ENCODE data around the gene WFIKKN2. TPM values are rescaled to one million over a fixed set of nuclear protein-coding genes. Genes with fewer than 3 reads are reported as not detected.
A peak's percentile ranks its signal among the peaks of the same experiment; 100 is the strongest.

WFIKKN2 gene
- total and polyA plus RNA-seq, 2 of the 13 experiments (the other 11 are each of a cell fraction or from before 2014, with no cell fraction given) = not detected

DNA sequence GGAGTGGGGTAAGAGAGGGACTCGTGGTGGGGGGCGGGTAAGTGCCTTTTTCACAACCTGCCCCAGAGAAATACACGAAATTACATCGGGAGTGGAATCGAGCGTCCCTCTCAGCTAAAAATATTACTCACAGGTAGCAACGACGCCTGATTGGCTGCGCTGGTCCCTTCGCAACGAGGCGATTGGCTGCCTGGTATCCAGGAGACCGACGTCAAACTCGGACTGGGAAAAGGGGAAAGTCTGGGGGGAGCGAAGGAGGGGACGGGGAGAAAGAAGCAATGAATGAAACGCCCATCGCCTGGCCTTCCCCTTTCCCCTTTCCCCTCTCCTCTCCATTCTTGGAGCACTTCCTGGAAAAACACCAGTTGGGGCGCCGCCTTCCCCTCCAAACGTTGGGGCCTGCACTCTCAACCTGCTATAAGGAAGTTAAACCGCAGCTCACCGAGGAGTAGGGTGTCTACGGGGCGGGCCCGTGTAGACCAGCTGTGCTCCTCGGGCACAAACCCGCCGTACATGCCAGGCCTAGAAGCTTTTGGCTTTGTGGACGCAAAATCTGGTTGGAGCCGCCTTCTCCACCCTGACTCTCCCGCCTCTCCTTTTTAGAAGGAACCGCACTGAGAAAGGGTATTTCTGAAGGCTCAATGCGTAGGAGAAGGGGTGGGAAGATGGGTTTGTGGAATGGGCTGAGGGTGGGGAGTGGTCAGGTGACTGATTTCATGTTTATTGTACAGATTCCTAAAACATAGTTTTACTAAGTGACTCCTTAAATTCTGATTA is 32.2 kb downstream of the WFIKKN2 start (continued):
- TF ChIP-seq, protein P1, sequence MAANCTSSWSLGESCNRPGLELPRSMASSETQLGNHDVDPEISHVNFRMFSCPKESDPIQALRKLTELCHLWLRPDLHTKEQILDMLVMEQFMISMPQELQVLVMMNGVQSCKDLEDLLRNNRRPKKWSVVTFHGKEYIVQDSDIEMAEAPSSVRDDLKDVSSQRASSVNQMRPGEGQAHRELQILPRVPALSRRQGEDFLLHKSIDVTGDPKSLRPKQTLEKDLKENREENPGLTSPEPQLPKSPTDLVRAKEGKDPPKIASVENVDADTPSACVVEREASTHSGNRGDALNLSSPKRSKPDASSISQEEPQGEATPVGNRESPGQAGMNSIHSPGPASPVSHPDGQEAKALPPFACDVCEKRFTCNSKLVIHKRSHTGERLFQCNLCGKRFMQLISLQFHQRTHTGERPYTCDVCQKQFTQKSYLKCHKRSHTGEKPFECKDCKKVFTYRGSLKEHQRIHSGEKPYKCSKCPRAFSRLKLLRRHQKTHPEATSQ (CRISPR knock-in tag; IDR thresholded peaks at IDR 0.05; ENCODE audit: borderline replicate concordance) = 0 out of 2 replicates have a peak, but pooled peaks have one; percentile 31
- TF ChIP-seq ZNF460 (CRISPR knock-in tag; IDR thresholded peaks at IDR 0.05; ENCODE audit: borderline replicate concordance) (no peak), POLR2AphosphoS5 (IDR thresholded peaks at IDR 0.05; ENCODE audit: low read depth, low read length) (peak; percentile 66), ATAD3A (CRISPR knock-in tag; IDR thresholded peaks at IDR 0.05) (0 out of 2 replicates have a peak, but pooled peaks have one; percentile 40), RXRB (CRISPR knock-in tag; IDR thresholded peaks at IDR 0.05; ENCODE audit: borderline replicate concordance) (peak; percentile 83; the same call in 1 of the 2 replicates), NFKB2 (CRISPR knock-in tag; IDR thresholded peaks at IDR 0.05; ENCODE audit: borderline replicate concordance) (peak; percentile 65; the same call in 1 of the 2 replicates), ZNF253 (CRISPR knock-in tag; IDR thresholded peaks at IDR 0.05; ENCODE audit: borderline replicate concordance) (0 out of 2 replicates have a peak, but pooled peaks have one; percentile 66), ZNF746 (CRISPR knock-in tag; IDR thresholded peaks at IDR 0.05) (peak; percentile 77; the same call in 1 of the 2 replicates), DR1 (CRISPR knock-in tag; IDR thresholded peaks at IDR 0.05) (peak; percentile 59; the same call in 1 of the 2 replicates), SMAD3 (CRISPR knock-in tag; IDR thresholded peaks at IDR 0.05) (peak; percentile 62; the same call in 1 of the 2 replicates)
- TF ChIP-seq, protein P2, sequence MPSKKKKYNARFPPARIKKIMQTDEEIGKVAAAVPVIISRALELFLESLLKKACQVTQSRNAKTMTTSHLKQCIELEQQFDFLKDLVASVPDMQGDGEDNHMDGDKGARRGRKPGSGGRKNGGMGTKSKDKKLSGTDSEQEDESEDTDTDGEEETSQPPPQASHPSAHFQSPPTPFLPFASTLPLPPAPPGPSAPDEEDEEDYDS (CRISPR knock-in tag; IDR thresholded peaks at IDR 0.05) = peak; percentile 87
- TF ChIP-seq, protein P3, sequence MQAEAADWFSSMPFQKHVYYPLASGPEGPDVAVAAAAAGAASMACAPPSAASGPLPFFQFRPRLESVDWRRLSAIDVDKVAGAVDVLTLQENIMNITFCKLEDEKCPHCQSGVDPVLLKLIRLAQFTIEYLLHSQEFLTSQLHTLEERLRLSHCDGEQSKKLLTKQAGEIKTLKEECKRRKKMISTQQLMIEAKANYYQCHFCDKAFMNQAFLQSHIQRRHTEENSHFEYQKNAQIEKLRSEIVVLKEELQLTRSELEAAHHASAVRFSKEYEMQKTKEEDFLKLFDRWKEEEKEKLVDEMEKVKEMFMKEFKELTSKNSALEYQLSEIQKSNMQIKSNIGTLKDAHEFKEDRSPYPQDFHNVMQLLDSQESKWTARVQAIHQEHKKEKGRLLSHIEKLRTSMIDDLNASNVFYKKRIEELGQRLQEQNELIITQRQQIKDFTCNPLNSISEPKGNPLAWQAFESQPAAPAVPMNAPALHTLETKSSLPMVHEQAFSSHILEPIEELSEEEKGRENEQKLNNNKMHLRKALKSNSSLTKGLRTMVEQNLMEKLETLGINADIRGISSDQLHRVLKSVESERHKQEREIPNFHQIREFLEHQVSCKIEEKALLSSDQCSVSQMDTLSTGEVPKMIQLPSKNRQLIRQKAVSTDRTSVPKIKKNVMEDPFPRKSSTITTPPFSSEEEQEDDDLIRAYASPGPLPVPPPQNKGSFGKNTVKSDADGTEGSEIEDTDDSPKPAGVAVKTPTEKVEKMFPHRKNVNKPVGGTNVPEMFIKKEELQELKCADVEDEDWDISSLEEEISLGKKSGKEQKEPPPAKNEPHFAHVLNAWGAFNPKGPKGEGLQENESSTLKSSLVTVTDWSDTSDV (CRISPR knock-in tag; IDR thresholded peaks at IDR 0.05) = peak; percentile 70
- TF ChIP-seq, protein P4, sequence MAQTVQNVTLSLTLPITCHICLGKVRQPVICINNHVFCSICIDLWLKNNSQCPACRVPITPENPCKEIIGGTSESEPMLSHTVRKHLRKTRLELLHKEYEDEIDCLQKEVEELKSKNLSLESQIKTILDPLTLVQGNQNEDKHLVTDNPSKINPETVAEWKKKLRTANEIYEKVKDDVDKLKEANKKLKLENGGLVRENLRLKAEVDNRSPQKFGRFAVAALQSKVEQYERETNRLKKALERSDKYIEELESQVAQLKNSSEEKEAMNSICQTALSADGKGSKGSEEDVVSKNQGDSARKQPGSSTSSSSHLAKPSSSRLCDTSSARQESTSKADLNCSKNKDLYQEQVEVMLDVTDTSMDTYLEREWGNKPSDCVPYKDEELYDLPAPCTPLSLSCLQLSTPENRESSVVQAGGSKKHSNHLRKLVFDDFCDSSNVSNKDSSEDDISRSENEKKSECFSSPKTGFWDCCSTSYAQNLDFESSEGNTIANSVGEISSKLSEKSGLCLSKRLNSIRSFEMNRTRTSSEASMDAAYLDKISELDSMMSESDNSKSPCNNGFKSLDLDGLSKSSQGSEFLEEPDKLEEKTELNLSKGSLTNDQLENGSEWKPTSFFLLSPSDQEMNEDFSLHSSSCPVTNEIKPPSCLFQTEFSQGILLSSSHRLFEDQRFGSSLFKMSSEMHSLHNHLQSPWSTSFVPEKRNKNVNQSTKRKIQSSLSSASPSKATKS (CRISPR knock-in tag; IDR thresholded peaks at IDR 0.05) = 0 out of 2 replicates have a peak, but pooled peaks have one; percentile 37
- TF ChIP-seq, protein P5, sequence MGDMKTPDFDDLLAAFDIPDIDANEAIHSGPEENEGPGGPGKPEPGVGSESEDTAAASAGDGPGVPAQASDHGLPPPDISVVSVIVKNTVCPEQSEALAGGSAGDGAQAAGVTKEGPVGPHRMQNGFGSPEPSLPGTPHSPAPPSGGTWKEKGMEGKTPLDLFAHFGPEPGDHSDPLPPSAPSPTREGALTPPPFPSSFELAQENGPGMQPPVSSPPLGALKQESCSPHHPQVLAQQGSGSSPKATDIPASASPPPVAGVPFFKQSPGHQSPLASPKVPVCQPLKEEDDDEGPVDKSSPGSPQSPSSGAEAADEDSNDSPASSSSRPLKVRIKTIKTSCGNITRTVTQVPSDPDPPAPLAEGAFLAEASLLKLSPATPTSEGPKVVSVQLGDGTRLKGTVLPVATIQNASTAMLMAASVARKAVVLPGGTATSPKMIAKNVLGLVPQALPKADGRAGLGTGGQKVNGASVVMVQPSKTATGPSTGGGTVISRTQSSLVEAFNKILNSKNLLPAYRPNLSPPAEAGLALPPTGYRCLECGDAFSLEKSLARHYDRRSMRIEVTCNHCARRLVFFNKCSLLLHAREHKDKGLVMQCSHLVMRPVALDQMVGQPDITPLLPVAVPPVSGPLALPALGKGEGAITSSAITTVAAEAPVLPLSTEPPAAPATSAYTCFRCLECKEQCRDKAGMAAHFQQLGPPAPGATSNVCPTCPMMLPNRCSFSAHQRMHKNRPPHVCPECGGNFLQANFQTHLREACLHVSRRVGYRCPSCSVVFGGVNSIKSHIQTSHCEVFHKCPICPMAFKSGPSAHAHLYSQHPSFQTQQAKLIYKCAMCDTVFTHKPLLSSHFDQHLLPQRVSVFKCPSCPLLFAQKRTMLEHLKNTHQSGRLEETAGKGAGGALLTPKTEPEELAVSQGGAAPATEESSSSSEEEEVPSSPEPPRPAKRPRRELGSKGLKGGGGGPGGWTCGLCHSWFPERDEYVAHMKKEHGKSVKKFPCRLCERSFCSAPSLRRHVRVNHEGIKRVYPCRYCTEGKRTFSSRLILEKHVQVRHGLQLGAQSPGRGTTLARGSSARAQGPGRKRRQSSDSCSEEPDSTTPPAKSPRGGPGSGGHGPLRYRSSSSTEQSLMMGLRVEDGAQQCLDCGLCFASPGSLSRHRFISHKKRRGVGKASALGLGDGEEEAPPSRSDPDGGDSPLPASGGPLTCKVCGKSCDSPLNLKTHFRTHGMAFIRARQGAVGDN (CRISPR knock-in tag; IDR thresholded peaks at IDR 0.05) = peak; percentile 61
- TF ChIP-seq, protein P6, sequence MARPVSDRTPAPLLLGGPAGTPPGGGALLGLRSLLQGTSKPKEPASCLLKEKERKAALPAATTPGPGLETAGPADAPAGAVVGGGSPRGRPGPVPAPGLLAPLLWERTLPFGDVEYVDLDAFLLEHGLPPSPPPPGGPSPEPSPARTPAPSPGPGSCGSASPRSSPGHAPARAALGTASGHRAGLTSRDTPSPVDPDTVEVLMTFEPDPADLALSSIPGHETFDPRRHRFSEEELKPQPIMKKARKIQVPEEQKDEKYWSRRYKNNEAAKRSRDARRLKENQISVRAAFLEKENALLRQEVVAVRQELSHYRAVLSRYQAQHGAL (CRISPR knock-in tag; IDR thresholded peaks at IDR 0.05; ENCODE audit: not compliant biosample characterization) = no peak
